ENCODE data around the gene ANLN. TPM values are rescaled to one million over a fixed set of nuclear protein-coding genes. Genes with fewer than 3 reads are reported as not detected.
"Not testable (repeated sequence)": the region's sequence is repeated elsewhere in the genome, so short reads cannot be mapped to it uniquely, and the experiment has no call there.

The ANLN gene
- total RNA-seq, 1 donor from 2014 or later: 0.73 TPM

- POLR2A ChIA-PET: no interaction called here
- ATAC-seq (ENCODE audit: low read depth) (no peak), DNase-seq (no peak)
- Mint-ChIP-seq H3K36me3 (ENCODE audit: low read depth) (no peaks in the 10 kb centered on the region), H3K9me3 (peaks cover 12% of the 10 kb centered on the region), H3K27me3 (peaks cover 3% of the 10 kb centered on the region), H3K4me1 (no peaks in the 10 kb centered on the region), H3K27ac (no peak overlapping the region), H3K4me3 (no peak overlapping the region)
- TF ChIP-seq, protein P1, sequence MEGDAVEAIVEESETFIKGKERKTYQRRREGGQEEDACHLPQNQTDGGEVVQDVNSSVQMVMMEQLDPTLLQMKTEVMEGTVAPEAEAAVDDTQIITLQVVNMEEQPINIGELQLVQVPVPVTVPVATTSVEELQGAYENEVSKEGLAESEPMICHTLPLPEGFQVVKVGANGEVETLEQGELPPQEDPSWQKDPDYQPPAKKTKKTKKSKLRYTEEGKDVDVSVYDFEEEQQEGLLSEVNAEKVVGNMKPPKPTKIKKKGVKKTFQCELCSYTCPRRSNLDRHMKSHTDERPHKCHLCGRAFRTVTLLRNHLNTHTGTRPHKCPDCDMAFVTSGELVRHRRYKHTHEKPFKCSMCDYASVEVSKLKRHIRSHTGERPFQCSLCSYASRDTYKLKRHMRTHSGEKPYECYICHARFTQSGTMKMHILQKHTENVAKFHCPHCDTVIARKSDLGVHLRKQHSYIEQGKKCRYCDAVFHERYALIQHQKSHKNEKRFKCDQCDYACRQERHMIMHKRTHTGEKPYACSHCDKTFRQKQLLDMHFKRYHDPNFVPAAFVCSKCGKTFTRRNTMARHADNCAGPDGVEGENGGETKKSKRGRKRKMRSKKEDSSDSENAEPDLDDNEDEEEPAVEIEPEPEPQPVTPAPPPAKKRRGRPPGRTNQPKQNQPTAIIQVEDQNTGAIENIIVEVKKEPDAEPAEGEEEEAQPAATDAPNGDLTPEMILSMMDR (IDR thresholded peaks at IDR 0.05): no peak
- intact Hi-C loops (cut with micrococcal nuclease): loop anchor here (10.0 kb wide), 1 partner anchor 1360 kb away; no protein-coding TSS in a partner anchor
- CTCF ChIA-PET: interaction anchor here (0.7 to 1.0 kb wide), 2 partner anchors 13 to 196 kb away, joined by 3 read pairs; no protein-coding TSS in a partner anchor
Observed at GRCh38 chr7:36475011-36475342, 85.3 kb downstream of the ANLN start.

- no peak overlapping the region for H3K27ac Mint-ChIP-seq
- CTCF ChIA-PET: interaction anchor here (0.7 kb wide), 1 partner anchor 196 kb away, joined by 3 read pairs; no protein-coding TSS in a partner anchor
- no peak for ATAC-seq (ENCODE audit: low read depth)
Observed at GRCh38 chr7:36475381-36475780, 85.7 kb downstream of the ANLN start.

DNA sequence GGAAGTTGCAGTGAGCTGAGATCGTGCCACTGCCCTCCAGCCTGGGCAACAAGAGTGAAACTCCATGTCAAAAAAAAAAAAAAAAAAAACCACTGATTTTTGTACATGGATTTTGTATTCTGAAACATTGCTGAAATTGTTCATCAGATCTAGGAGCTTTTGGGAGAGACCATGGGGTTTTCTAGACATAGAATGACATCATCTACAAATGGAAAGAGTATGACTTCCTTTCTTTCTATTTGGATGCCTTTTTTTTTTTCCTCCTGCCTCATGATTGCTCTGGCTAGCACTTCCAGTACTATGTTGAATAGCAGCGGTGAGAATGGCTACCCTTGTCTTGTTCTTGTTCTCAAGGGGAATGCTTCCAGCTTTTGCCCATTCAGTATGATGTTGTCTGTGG, 89.1 kb downstream of the ANLN start:
- no peak overlapping the region for H3K4me3 Mint-ChIP-seq
- DNase-seq (no peak), ATAC-seq (ENCODE audit: low read depth) (no peak)
- ChIA-PET POLR2A (interaction anchor here (0.6 kb wide), 1 partner anchor 714 kb away, joined by 4 read pairs; no protein-coding TSS in a partner anchor), CTCF (no interaction called here)
- H3K27ac Mint-ChIP-seq: no peak overlapping the region
- no peaks in the 10 kb centered on the region for H3K36me3 Mint-ChIP-seq (ENCODE audit: low read depth)
- peaks cover 20% of the 10 kb centered on the region for H3K9me3 Mint-ChIP-seq
- intact Hi-C loops (cut with micrococcal nuclease): loop anchor here (10.0 kb wide), 1 partner anchor 1356 kb away; no protein-coding TSS in a partner anchor
- TF ChIP-seq, protein P1 (IDR thresholded peaks at IDR 0.05): no peak
- peaks cover 3% of the 10 kb centered on the region for H3K27me3 Mint-ChIP-seq
- H3K4me1 Mint-ChIP-seq: no peaks in the 10 kb centered on the region

More at GRCh38 chr7:36475381-36475780, 85.7 kb downstream of the ANLN start:
- intact Hi-C loops (cut with micrococcal nuclease): loop anchor here (10.0 kb wide), 1 partner anchor 1359 kb away; no protein-coding TSS in a partner anchor
- H3K27me3 Mint-ChIP-seq: peaks cover 3% of the 10 kb centered on the region
- H3K4me1 Mint-ChIP-seq: no peaks in the 10 kb centered on the region
- TF ChIP-seq, protein P1 (IDR thresholded peaks at IDR 0.05): no peak
- H3K4me3 Mint-ChIP-seq: no peak overlapping the region
- H3K36me3 Mint-ChIP-seq (ENCODE audit: low read depth): no peaks in the 10 kb centered on the region
- peaks cover 14% of the 10 kb centered on the region for H3K9me3 Mint-ChIP-seq
- DNase-seq: no peak
- POLR2A ChIA-PET: no interaction called here

GRCh38 chr7:36483853-36484252, 94.2 kb downstream of the ANLN start:
- CTCF ChIA-PET; H3K36me3 Mint-ChIP-seq (ENCODE audit: low read depth): not testable (repeated sequence)

DNA sequence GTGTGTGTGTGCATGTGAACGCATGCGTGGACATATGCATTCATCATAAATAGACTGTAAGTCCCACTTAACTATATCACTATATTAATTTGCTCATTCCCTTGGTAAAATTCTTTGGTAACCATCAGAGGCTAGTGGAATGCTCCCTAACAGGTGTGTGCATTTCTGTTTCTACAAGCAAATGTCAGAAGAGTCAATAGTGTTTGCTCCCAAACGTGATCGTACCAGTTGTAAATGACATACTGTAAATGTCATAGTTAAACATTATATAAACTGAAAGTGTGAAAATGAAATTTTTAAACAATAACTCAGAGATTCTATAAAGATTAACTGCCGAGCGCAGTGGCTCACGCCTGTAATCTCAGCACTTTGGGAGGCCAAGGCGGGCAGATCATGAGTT, 94.6 kb downstream of the ANLN start:
- ChIA-PET CTCF (no interaction called here), POLR2A (no interaction called here)
- Mint-ChIP-seq H3K4me3 (no peak overlapping the region), H3K4me1 (no peaks in the 10 kb centered on the region), H3K27ac (no peak overlapping the region), H3K27me3 (peaks cover 11% of the 10 kb centered on the region), H3K36me3 (ENCODE audit: low read depth) (no peaks in the 10 kb centered on the region), H3K9me3 (peaks cover 14% of the 10 kb centered on the region)
- ATAC-seq (ENCODE audit: low read depth): no peak
- no peak for DNase-seq
- TF ChIP-seq, protein P1 (IDR thresholded peaks at IDR 0.05): no peak
- intact Hi-C loops (cut with micrococcal nuclease): loop anchor here (10.0 kb wide), 1 partner anchor 1021 kb away; no protein-coding TSS in a partner anchor

More at GRCh38 chr7:36483853-36484252, 94.2 kb downstream of the ANLN start:
- H3K9me3 Mint-ChIP-seq: peaks cover 17% of the 10 kb centered on the region
- POLR2A ChIA-PET; DNase-seq; H3K27ac Mint-ChIP-seq; H3K4me3 Mint-ChIP-seq; ATAC-seq (ENCODE audit: low read depth); H3K4me1 Mint-ChIP-seq: not testable (repeated sequence)
- peaks cover 11% of the 10 kb centered on the region for H3K27me3 Mint-ChIP-seq
- intact Hi-C loops (cut with micrococcal nuclease): loop anchor here (10.0 kb wide), 1 partner anchor 1021 kb away; no protein-coding TSS in a partner anchor

Measured in activated B cell treated with CpG ODN at 0.5 μM for 24 hours (primary cell).